ENCODE measurements around the gene TSPAN32.

- no peak for TF ChIP-seq CTCF (IDR thresholded peaks at IDR 0.05 in 4 of 5, conservative IDR thresholded peaks at IDR 0.05 in 1 of 5)
- TF ChIP-seq POLR2A (IDR thresholded peaks at IDR 0.05): no peak
These were observed 23.8 kb upstream of the TSPAN32 start for GRCh38 chr11:2277933-2278523.
